ENCODE measurements around the gene MAN2B1.

DNA sequence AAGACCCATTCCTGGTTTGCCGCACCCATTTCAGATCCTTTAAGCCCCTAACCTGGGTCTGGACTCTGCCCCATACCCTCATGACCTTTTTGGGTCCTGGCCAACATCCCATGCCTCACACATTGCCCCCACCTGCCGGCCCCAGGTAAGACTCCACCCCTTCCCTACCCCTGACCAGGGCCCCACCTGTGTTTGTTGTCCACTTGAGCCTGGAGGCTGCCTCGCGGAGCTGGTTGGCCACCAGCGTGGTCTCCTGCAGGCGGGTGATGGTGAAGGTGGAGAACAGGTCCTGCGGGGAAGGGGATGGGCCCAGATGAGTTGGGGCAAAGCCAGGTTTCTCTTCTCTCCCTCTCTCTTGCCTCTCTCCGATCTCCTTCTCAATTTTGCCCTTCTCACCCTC is 19.5 kb downstream of the MAN2B1 start:
- TF ChIP-seq CREB1 (IDR thresholded peaks at IDR 0.05) (no peak), ASH2L (IDR thresholded peaks at IDR 0.05; ENCODE audit: low read length) (no peak), POLR2AphosphoS5 (IDR thresholded peaks at IDR 0.05; ENCODE audit: low read depth, low read length) (no peak), POLR2A (IDR thresholded peaks at IDR 0.05; ENCODE audit: control extremely low read depth in 1 of 2, low read depth in 2 of 2, low read length in 2 of 2) (no peak), BRCA1 (IDR thresholded peaks at IDR 0.05; ENCODE audit: low read depth, low read length) (no peak), CHD2 (IDR thresholded peaks at IDR 0.05; ENCODE audit: low read length) (no peak)
- TF ChIP-seq, protein P1, sequence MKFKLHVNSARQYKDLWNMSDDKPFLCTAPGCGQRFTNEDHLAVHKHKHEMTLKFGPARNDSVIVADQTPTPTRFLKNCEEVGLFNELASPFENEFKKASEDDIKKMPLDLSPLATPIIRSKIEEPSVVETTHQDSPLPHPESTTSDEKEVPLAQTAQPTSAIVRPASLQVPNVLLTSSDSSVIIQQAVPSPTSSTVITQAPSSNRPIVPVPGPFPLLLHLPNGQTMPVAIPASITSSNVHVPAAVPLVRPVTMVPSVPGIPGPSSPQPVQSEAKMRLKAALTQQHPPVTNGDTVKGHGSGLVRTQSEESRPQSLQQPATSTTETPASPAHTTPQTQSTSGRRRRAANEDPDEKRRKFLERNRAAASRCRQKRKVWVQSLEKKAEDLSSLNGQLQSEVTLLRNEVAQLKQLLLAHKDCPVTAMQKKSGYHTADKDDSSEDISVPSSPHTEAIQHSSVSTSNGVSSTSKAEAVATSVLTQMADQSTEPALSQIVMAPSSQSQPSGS (IDR thresholded peaks at IDR 0.05; ENCODE audit: low read length), result no peak
- TF ChIP-seq, protein P2, sequence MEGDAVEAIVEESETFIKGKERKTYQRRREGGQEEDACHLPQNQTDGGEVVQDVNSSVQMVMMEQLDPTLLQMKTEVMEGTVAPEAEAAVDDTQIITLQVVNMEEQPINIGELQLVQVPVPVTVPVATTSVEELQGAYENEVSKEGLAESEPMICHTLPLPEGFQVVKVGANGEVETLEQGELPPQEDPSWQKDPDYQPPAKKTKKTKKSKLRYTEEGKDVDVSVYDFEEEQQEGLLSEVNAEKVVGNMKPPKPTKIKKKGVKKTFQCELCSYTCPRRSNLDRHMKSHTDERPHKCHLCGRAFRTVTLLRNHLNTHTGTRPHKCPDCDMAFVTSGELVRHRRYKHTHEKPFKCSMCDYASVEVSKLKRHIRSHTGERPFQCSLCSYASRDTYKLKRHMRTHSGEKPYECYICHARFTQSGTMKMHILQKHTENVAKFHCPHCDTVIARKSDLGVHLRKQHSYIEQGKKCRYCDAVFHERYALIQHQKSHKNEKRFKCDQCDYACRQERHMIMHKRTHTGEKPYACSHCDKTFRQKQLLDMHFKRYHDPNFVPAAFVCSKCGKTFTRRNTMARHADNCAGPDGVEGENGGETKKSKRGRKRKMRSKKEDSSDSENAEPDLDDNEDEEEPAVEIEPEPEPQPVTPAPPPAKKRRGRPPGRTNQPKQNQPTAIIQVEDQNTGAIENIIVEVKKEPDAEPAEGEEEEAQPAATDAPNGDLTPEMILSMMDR (IDR thresholded peaks at IDR 0.05; ENCODE audit: control extremely low read depth in 1 of 3, insufficient read depth in 1 of 3, low read depth in 1 of 3, low read length in 3 of 3), result no peak
- TF ChIP-seq, protein P3, sequence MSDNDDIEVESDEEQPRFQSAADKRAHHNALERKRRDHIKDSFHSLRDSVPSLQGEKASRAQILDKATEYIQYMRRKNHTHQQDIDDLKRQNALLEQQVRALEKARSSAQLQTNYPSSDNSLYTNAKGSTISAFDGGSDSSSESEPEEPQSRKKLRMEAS (IDR thresholded peaks at IDR 0.05), result no peak
